GM21526 (cell line): ENCODE measurements around the gene CC2D1A.

Experiments used
- ATAC-seq: cut with Tn5 transposase; IDR thresholded peaks from one replicate; pipeline ENCODE4 v1.9.1; 2021; ENCODE audit warnings: moderate library complexity; ENCODE audit not compliant: unreplicated experiment, low FRiP score

CC2D1A gene

GRCh38 chr19:13975870-13976269 lies 69.9 kb downstream of the CC2D1A start:
- ATAC-seq: no peak

GRCh38 chr19:13976446-13976845 lies 70.4 kb downstream of the CC2D1A start:
- ATAC-seq: no peak

GRCh38 chr19:13977803-13978202 lies 71.8 kb downstream of the CC2D1A start:
- ATAC-seq: no peak

GRCh38 chr19:13978351-13979243 lies 72.6 kb downstream of the CC2D1A start:
- ATAC-seq: no peak

GRCh38 chr19:13979244-13979615 lies 73.2 kb downstream of the CC2D1A start:
- ATAC-seq: no peak

GRCh38 chr19:13979686-13980085 lies 73.7 kb downstream of the CC2D1A start:
- ATAC-seq: no peak

- no peak for ATAC-seq
Measured at GRCh38 chr19:13980340-13980739, 74.3 kb downstream of the CC2D1A start.
